ENCODE data around the gene AHCTF1.

DNA sequence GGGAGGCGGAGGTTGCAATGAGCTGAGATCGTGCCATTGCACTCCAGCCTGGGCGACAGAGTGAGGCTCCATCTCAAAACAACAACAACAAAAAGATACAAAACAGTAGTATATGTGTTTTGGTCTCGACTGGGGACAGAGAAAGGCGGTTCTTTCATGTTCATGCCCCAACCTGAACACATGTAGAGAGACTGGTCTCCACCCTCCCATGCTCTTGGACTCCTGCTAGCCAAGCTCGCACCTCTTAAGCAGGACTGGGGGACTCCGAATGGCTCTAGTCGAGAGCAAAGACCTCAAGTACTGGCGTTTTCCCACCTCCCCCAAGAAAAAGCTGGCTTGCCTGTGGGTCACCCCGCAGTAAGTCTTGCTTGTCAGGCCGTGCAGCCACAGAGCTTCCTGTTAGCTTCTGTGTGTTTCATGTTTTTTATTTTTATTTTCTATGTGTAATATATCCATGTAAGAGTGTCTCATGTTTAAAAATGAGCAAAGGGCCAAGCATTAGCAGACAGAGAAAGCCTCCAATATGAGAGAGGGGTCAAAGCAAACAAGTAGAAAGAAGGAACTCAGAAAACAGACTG is 116.0 kb downstream of the AHCTF1 start:
- TF ChIP-seq, protein P1, sequence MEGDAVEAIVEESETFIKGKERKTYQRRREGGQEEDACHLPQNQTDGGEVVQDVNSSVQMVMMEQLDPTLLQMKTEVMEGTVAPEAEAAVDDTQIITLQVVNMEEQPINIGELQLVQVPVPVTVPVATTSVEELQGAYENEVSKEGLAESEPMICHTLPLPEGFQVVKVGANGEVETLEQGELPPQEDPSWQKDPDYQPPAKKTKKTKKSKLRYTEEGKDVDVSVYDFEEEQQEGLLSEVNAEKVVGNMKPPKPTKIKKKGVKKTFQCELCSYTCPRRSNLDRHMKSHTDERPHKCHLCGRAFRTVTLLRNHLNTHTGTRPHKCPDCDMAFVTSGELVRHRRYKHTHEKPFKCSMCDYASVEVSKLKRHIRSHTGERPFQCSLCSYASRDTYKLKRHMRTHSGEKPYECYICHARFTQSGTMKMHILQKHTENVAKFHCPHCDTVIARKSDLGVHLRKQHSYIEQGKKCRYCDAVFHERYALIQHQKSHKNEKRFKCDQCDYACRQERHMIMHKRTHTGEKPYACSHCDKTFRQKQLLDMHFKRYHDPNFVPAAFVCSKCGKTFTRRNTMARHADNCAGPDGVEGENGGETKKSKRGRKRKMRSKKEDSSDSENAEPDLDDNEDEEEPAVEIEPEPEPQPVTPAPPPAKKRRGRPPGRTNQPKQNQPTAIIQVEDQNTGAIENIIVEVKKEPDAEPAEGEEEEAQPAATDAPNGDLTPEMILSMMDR (IDR thresholded peaks at IDR 0.05; ENCODE audit: low read depth, low read length), result no peak
- no peak for TF ChIP-seq EZH2phosphoT487 (IDR thresholded peaks at IDR 0.05; ENCODE audit: low read depth)

Measured in OCI-LY3 (cell line).